Ovary (tissue), 1 donor: ENCODE data around the gene TPD52L1.

Experiments used
- EP300 ChIP-seq: sonication (generic); formaldehyde crosslinking; IDR thresholded peaks from one replicate; pipeline ENCODE4 v1.6.1; 2017; ENCODE audit warnings: antibody characterized with exemption
- POLR2A ChIP-seq: fragments of 450-650 bp; IDR thresholded peaks from one replicate; pipeline ENCODE4 v1.6.1; 2017; ENCODE audit warnings: antibody characterized with exemption, mild to moderate bottlenecking, moderate library complexity

- TF ChIP-seq EP300 (no peak), POLR2A (no peak)
Observed at GRCh38 chr6:125188594-125189203, 35.1 kb downstream of the TPD52L1 start.
